ENCODE results near the gene BTNL8.
A peak's percentile ranks its signal among the peaks of the same experiment; 100 is the strongest.

Gene BTNL8

DNA sequence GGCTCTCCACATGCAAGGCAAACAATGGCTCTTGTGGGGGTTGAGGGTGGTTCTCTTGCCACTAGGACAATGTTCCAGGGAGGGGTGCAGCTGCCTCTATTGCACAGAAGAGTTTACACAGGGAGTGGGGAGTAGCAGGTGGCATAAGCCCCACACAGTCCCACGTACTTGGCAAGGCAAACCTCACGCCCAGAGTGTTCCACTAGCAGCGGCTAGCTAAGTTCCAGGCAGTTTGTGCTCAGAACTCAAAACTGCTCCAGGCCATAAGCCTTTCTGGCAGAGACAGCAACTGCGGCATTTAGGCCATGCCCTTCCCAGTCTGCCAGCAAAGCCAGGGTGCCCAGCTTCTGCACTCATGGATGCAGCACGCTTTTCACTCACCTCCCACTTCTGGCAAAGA, 60.7 kb downstream of the BTNL8 start:
- no peak overlapping the region for H3K4me3 ChIP-seq (ENCODE audit: low read length in 2 of 2)
- H3K9me3 ChIP-seq (ENCODE audit: control insufficient read depth in 2 of 2, low read length in 2 of 2) = no peaks in the 10 kb centered on the region
- H3K27ac ChIP-seq (ENCODE audit: low read depth in 2 of 2, low read length in 2 of 2) = no peak overlapping the region
- H3K27me3 ChIP-seq (ENCODE audit: control insufficient read depth in 2 of 2, insufficient read depth in 2 of 2, low read length in 2 of 2) = no peaks in the 10 kb centered on the region
- no peak overlapping the region for H3K9ac ChIP-seq (ENCODE audit: low read depth in 1 of 2, low read length in 2 of 2)
- H3K4me1 ChIP-seq (ENCODE audit: control insufficient read depth in 2 of 2, insufficient read depth in 2 of 2, low read length in 2 of 2) = no peaks in the 10 kb centered on the region
- H3K36me3 ChIP-seq (ENCODE audit: control insufficient read depth in 2 of 2, insufficient read depth in 2 of 2, low read length in 2 of 2) = no peaks in the 10 kb centered on the region

DNA sequence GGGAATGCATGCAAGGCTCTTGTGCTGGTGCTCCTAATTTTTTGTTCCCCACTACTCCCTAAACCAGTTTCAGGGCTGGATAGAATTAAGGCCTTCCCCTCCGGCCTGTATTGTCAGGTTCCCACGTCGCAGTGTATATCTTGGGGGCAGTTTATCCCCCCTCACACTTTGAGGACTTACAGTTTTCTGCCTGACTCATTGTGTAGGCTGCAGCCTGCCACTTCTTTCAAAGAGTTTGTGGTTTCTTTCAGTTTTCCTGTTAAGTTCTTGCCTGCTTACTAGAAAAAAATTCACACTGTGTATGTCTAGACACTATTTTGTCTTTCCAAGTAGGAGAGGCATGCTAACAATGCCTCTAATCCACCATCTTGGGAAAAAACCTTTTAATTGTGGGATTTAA, 61.2 kb downstream of the BTNL8 start:
- H3K9me3 ChIP-seq (ENCODE audit: control insufficient read depth in 2 of 2, low read length in 2 of 2) = no peaks in the 10 kb centered on the region
- H3K36me3 ChIP-seq (ENCODE audit: control insufficient read depth in 2 of 2, insufficient read depth in 2 of 2, low read length in 2 of 2) = no peaks in the 10 kb centered on the region
- no peaks in the 10 kb centered on the region for H3K4me1 ChIP-seq (ENCODE audit: control insufficient read depth in 2 of 2, insufficient read depth in 2 of 2, low read length in 2 of 2)
- no peak overlapping the region for H3K9ac ChIP-seq (ENCODE audit: low read depth in 1 of 2, low read length in 2 of 2)
- H3K4me3 ChIP-seq (ENCODE audit: low read length in 2 of 2) = no peak overlapping the region
- no peak overlapping the region for H3K27ac ChIP-seq (ENCODE audit: low read depth in 2 of 2, low read length in 2 of 2)
- no peaks in the 10 kb centered on the region for H3K27me3 ChIP-seq (ENCODE audit: control insufficient read depth in 2 of 2, insufficient read depth in 2 of 2, low read length in 2 of 2)

- H3K9ac ChIP-seq (ENCODE audit: low read depth in 1 of 2, low read length in 2 of 2) = no peak overlapping the region
- H3K4me1 ChIP-seq (ENCODE audit: control insufficient read depth in 2 of 2, insufficient read depth in 2 of 2, low read length in 2 of 2) = no peaks in the 10 kb centered on the region
- no peaks in the 10 kb centered on the region for H3K9me3 ChIP-seq (ENCODE audit: control insufficient read depth in 2 of 2, low read length in 2 of 2)
- no peaks in the 10 kb centered on the region for H3K36me3 ChIP-seq (ENCODE audit: control insufficient read depth in 2 of 2, insufficient read depth in 2 of 2, low read length in 2 of 2)
- no peak overlapping the region for H3K4me3 ChIP-seq (ENCODE audit: low read length in 2 of 2)
- H3K27me3 ChIP-seq (ENCODE audit: control insufficient read depth in 2 of 2, insufficient read depth in 2 of 2, low read length in 2 of 2) = no peaks in the 10 kb centered on the region
- no peak overlapping the region for H3K27ac ChIP-seq (ENCODE audit: low read depth in 2 of 2, low read length in 2 of 2)
Observed at GRCh38 chr5:180969406-180969805, 70.4 kb downstream of the BTNL8 start.

GRCh38 chr5:180970336-180970735, 71.4 kb downstream of the BTNL8 start:
- no peaks in the 10 kb centered on the region for H3K9me3 ChIP-seq (ENCODE audit: control insufficient read depth in 2 of 2, low read length in 2 of 2)
- H3K27me3 ChIP-seq (ENCODE audit: control insufficient read depth in 2 of 2, insufficient read depth in 2 of 2, low read length in 2 of 2) = no peaks in the 10 kb centered on the region
- H3K9ac ChIP-seq (ENCODE audit: low read depth in 1 of 2, low read length in 2 of 2) = no peak overlapping the region
- no peaks in the 10 kb centered on the region for H3K4me1 ChIP-seq (ENCODE audit: control insufficient read depth in 2 of 2, insufficient read depth in 2 of 2, low read length in 2 of 2)
- H3K4me3 ChIP-seq (ENCODE audit: low read length in 2 of 2) = no peak overlapping the region
- no peaks in the 10 kb centered on the region for H3K36me3 ChIP-seq (ENCODE audit: control insufficient read depth in 2 of 2, insufficient read depth in 2 of 2, low read length in 2 of 2)
- H3K27ac ChIP-seq (ENCODE audit: low read depth in 2 of 2, low read length in 2 of 2) = no peak overlapping the region

- Histone ChIP-seq H3K9ac (ENCODE audit: low read depth in 1 of 2, low read length in 2 of 2) (no peak overlapping the region), H3K27ac (ENCODE audit: low read depth in 2 of 2, low read length in 2 of 2) (no peak overlapping the region), H3K36me3 (ENCODE audit: control insufficient read depth in 2 of 2, insufficient read depth in 2 of 2, low read length in 2 of 2) (no peaks in the 10 kb centered on the region), H3K27me3 (ENCODE audit: control insufficient read depth in 2 of 2, insufficient read depth in 2 of 2, low read length in 2 of 2) (no peaks in the 10 kb centered on the region), H3K9me3 (ENCODE audit: control insufficient read depth in 2 of 2, low read length in 2 of 2) (no peaks in the 10 kb centered on the region), H3K4me3 (ENCODE audit: low read length in 2 of 2) (no peak overlapping the region), H3K4me1 (ENCODE audit: control insufficient read depth in 2 of 2, insufficient read depth in 2 of 2, low read length in 2 of 2) (peaks cover 0 to 3% of the 10 kb centered on the region in 2 donors)
Observed at GRCh38 chr5:180970875-180971274, 71.9 kb downstream of the BTNL8 start.

DNA sequence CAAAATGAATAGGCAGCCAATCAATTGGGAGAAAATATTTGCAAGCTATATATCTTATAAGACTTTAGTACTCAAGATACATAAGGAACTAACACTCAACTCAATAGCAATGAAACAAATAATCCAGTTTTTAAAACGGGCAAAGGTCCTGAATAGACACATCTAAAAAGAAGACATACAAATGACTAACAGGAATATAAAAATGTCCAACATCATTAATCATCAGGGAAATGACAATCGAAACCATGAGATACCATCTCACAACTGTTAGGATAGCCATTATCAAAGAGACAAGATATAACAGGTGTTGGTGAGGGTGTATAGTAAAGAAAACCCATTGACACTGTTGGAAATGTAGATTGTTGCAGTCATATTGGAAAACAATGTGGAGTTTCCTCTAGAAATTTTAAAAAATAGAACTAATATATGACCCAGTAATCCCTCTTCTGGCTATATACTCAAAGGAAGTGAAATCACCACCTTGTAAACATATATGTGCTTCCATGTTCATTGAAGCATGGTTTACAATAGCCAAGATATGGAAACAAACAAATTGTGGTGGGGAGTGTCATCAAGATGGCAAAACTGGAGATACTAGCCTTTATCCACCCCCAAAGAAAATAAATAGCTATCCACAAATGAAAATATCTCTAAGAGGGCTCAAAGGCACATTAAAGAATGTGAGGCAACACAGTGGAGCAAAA, 75.8 kb downstream of the BTNL8 start:
- Histone ChIP-seq H3K27ac (ENCODE audit: low read depth in 2 of 2, low read length in 2 of 2) (no peak overlapping the region), H3K4me3 (ENCODE audit: low read length in 2 of 2) (no peak overlapping the region), H3K9ac (ENCODE audit: low read depth in 1 of 2, low read length in 2 of 2) (no peak overlapping the region), H3K9me3 (ENCODE audit: control insufficient read depth in 2 of 2, low read length in 2 of 2) (no peaks in the 10 kb centered on the region), H3K36me3 (ENCODE audit: control insufficient read depth in 2 of 2, insufficient read depth in 2 of 2, low read length in 2 of 2) (no peaks in the 10 kb centered on the region), H3K27me3 (ENCODE audit: control insufficient read depth in 2 of 2, insufficient read depth in 2 of 2, low read length in 2 of 2) (no peaks in the 10 kb centered on the region), H3K4me1 (ENCODE audit: control insufficient read depth in 2 of 2, insufficient read depth in 2 of 2, low read length in 2 of 2) (peaks cover 0 to 22% of the 10 kb centered on the region in 2 donors)

DNA sequence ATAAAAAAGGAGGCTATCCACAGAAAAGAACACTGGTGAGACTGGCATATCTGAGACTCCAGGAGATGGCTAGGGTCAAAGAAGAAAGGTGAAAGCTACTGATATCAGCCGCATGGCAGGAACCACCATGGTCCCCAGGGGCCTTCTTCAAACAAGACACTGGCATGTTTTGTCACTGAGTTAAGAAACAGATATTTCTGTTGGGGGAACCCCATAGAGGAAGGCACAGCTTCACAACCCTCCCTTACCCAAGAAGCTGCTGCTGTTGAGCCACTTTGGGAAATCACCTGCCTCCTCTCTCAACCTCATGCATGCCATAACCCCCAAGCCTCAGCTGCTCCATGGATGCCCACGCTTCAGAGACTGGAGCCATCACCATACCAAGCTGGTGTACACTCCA, 76.4 kb downstream of the BTNL8 start:
- Histone ChIP-seq H3K27me3 (ENCODE audit: control insufficient read depth in 2 of 2, insufficient read depth in 2 of 2, low read length in 2 of 2) (no peaks in the 10 kb centered on the region), H3K4me3 (ENCODE audit: low read length in 2 of 2) (no peak overlapping the region)

GRCh38 chr5:180976518-180976917, 77.6 kb downstream of the BTNL8 start:
- peak overlapping the region in 1 of 2 donors; percentile 47 for H3K27ac ChIP-seq (ENCODE audit: low read depth in 2 of 2, low read length in 2 of 2)
- no peaks in the 10 kb centered on the region for H3K36me3 ChIP-seq (ENCODE audit: control insufficient read depth in 2 of 2, insufficient read depth in 2 of 2, low read length in 2 of 2)

More for the DNA sequence above, 76.4 kb downstream of the BTNL8 start:
- H3K27ac ChIP-seq (ENCODE audit: low read depth in 2 of 2, low read length in 2 of 2) = peak overlapping the region in 1 of 2 donors; percentile 3
- no peaks in the 10 kb centered on the region for H3K36me3 ChIP-seq (ENCODE audit: control insufficient read depth in 2 of 2, insufficient read depth in 2 of 2, low read length in 2 of 2)
- no peak overlapping the region for H3K9ac ChIP-seq (ENCODE audit: low read depth in 1 of 2, low read length in 2 of 2)
- H3K9me3 ChIP-seq (ENCODE audit: control insufficient read depth in 2 of 2, low read length in 2 of 2) = no peaks in the 10 kb centered on the region
- H3K4me1 ChIP-seq (ENCODE audit: control insufficient read depth in 2 of 2, insufficient read depth in 2 of 2, low read length in 2 of 2) = peaks cover 0 to 22% of the 10 kb centered on the region in 2 donors

GRCh38 chr5:180977852-180978251, 78.9 kb downstream of the BTNL8 start:
- Histone ChIP-seq H3K9me3 (ENCODE audit: control insufficient read depth in 2 of 2, low read length in 2 of 2) (no peaks in the 10 kb centered on the region), H3K4me3 (ENCODE audit: low read length in 2 of 2) (no peak overlapping the region), H3K9ac (ENCODE audit: low read depth in 1 of 2, low read length in 2 of 2) (no peak overlapping the region), H3K27me3 (ENCODE audit: control insufficient read depth in 2 of 2, insufficient read depth in 2 of 2, low read length in 2 of 2) (no peaks in the 10 kb centered on the region), H3K4me1 (ENCODE audit: control insufficient read depth in 2 of 2, insufficient read depth in 2 of 2, low read length in 2 of 2) (peaks cover 0 to 22% of the 10 kb centered on the region in 2 donors), H3K36me3 (ENCODE audit: control insufficient read depth in 2 of 2, insufficient read depth in 2 of 2, low read length in 2 of 2) (no peaks in the 10 kb centered on the region), H3K27ac (ENCODE audit: low read depth in 2 of 2, low read length in 2 of 2) (no peak overlapping the region)

More at GRCh38 chr5:180976518-180976917, 77.6 kb downstream of the BTNL8 start:
- no peak overlapping the region for H3K4me3 ChIP-seq (ENCODE audit: low read length in 2 of 2)
- peaks cover 0 to 22% of the 10 kb centered on the region in 2 donors for H3K4me1 ChIP-seq (ENCODE audit: control insufficient read depth in 2 of 2, insufficient read depth in 2 of 2, low read length in 2 of 2)
- no peaks in the 10 kb centered on the region for H3K9me3 ChIP-seq (ENCODE audit: control insufficient read depth in 2 of 2, low read length in 2 of 2)
- no peaks in the 10 kb centered on the region for H3K27me3 ChIP-seq (ENCODE audit: control insufficient read depth in 2 of 2, insufficient read depth in 2 of 2, low read length in 2 of 2)
- peak overlapping the region in 1 of 2 donors; percentile 20 for H3K9ac ChIP-seq (ENCODE audit: low read depth in 1 of 2, low read length in 2 of 2)

- H3K27me3 ChIP-seq (ENCODE audit: control insufficient read depth in 2 of 2, insufficient read depth in 2 of 2, low read length in 2 of 2) = no peaks in the 10 kb centered on the region
- H3K4me1 ChIP-seq (ENCODE audit: control insufficient read depth in 2 of 2, insufficient read depth in 2 of 2, low read length in 2 of 2) = peaks cover 0 to 5% of the 10 kb centered on the region in 2 donors
- no peaks in the 10 kb centered on the region for H3K36me3 ChIP-seq (ENCODE audit: control insufficient read depth in 2 of 2, insufficient read depth in 2 of 2, low read length in 2 of 2)
- no peak overlapping the region for H3K9ac ChIP-seq (ENCODE audit: low read depth in 1 of 2, low read length in 2 of 2)
- H3K4me3 ChIP-seq (ENCODE audit: low read length in 2 of 2) = no peak overlapping the region
- no peak overlapping the region for H3K27ac ChIP-seq (ENCODE audit: low read depth in 2 of 2, low read length in 2 of 2)
- no peaks in the 10 kb centered on the region for H3K9me3 ChIP-seq (ENCODE audit: control insufficient read depth in 2 of 2, low read length in 2 of 2)
Observed at GRCh38 chr5:180982008-180982741, 83.2 kb downstream of the BTNL8 start.

All from mucosa of rectum (tissue), 2 donors.